ENCODE results near the gene HMCN1.

Gene HMCN1

GRCh38 chr1:185733818-185734735 lies at the start of gene HMCN1:
Gene HMCN1 (plus strand): TSS chr1:185734391. CDS start chr1:185734780, 389 bp downstream.
- DNase-seq = peak; percentile 37

- no peak for DNase-seq
These were observed 47.1 kb upstream of the HMCN1 start for GRCh38 chr1:185686821-185687778.

GRCh38 chr1:185690527-185690926 lies 43.7 kb upstream of the HMCN1 start:
- no peak for DNase-seq

GRCh38 chr1:185693654-185694053 lies 40.5 kb upstream of the HMCN1 start:
- no peak for DNase-seq

GRCh38 chr1:185694081-185694480 lies 40.1 kb upstream of the HMCN1 start:
- DNase-seq = peak; percentile 20

- DNase-seq = no peak
These were observed 38.9 kb upstream of the HMCN1 start for GRCh38 chr1:185695299-185695698.

- no peak for DNase-seq
These were observed 37.6 kb upstream of the HMCN1 start for GRCh38 chr1:185696422-185697150.

- no peak for DNase-seq
These were observed 34.3 kb upstream of the HMCN1 start for GRCh38 chr1:185699874-185700273.

- no peak for DNase-seq
These were observed 32.5 kb upstream of the HMCN1 start for GRCh38 chr1:185701650-185702049.

GRCh38 chr1:185704181-185704580 lies 30.0 kb upstream of the HMCN1 start:
- peak; percentile 11 for DNase-seq

- no peak for DNase-seq
These were observed 18.1 kb upstream of the HMCN1 start for GRCh38 chr1:185716095-185716494.

GRCh38 chr1:185719021-185719420 lies 15.2 kb upstream of the HMCN1 start:
- no peak for DNase-seq

- peak; percentile 52 for DNase-seq
These were observed 13.4 kb upstream of the HMCN1 start for GRCh38 chr1:185720633-185721272.

GRCh38 chr1:185721553-185721952 lies 12.6 kb upstream of the HMCN1 start:
- no peak for DNase-seq

- no peak for DNase-seq
These were observed 12.1 kb upstream of the HMCN1 start for GRCh38 chr1:185722098-185722497.

- no peak for DNase-seq
These were observed 6.5 kb upstream of the HMCN1 start for GRCh38 chr1:185727726-185728125.

- DNase-seq = no peak
These were observed 2.7 kb upstream of the HMCN1 start for GRCh38 chr1:185731446-185731845.

GRCh38 chr1:185732951-185733350 lies 1.2 kb upstream of the HMCN1 start:
- no peak for DNase-seq

- no peak for DNase-seq
These were observed 924 bp downstream of the HMCN1 start for GRCh38 chr1:185734929-185735700.

GRCh38 chr1:185735701-185736064 lies 1.5 kb downstream of the HMCN1 start:
- no peak for DNase-seq

GRCh38 chr1:185739967-185740366 lies 5.8 kb downstream of the HMCN1 start:
- DNase-seq = no peak

- DNase-seq = no peak
These were observed 7.4 kb downstream of the HMCN1 start for GRCh38 chr1:185741551-185741950.

Data from hematopoietic multipotent progenitor cell treated with erythropoietin and hydrocortisone succinate and interleukin-3 and kit ligand, for 8 days (in vitro differentiated cells).